Effector CD8-positive, alpha-beta T cell (primary cell): ENCODE results near the gene MRPL14.

ENCODE experiments used
- DNase-seq: peaks from one replicate; lab custom pipeline; 2025; lab: John Stamatoyannopoulos, UW

The MRPL14 gene

GRCh38 chr6:44080561-44081521 lies 46.4 kb downstream of the MRPL14 start:
- DNase-seq = no peak

GRCh38 chr6:44079672-44080071 lies 47.6 kb downstream of the MRPL14 start:
- DNase-seq = no peak

GRCh38 chr6:44078827-44079671 lies 48.2 kb downstream of the MRPL14 start:
- no peak for DNase-seq

- no peak for DNase-seq
Measured at GRCh38 chr6:44078219-44078826, 48.9 kb downstream of the MRPL14 start.

GRCh38 chr6:44077214-44077946 lies 49.9 kb downstream of the MRPL14 start:
- no peak for DNase-seq

GRCh38 chr6:44076356-44077213 lies 50.7 kb downstream of the MRPL14 start:
- no peak for DNase-seq

- DNase-seq = no peak
Measured at GRCh38 chr6:44075647-44076355, 51.5 kb downstream of the MRPL14 start.

- no peak for DNase-seq
Measured at GRCh38 chr6:44074813-44075646, 52.2 kb downstream of the MRPL14 start.

- DNase-seq = no peak
Measured at GRCh38 chr6:44074439-44074812, 52.8 kb downstream of the MRPL14 start.

- DNase-seq = no peak
Measured at GRCh38 chr6:44073612-44074438, 53.4 kb downstream of the MRPL14 start.

GRCh38 chr6:44072959-44073611 lies 54.2 kb downstream of the MRPL14 start:
- no peak for DNase-seq

GRCh38 chr6:44072452-44072958 lies 54.7 kb downstream of the MRPL14 start:
- DNase-seq = no peak

GRCh38 chr6:44071670-44072451 lies 55.4 kb downstream of the MRPL14 start:
- DNase-seq = no peak

- no peak for DNase-seq
Measured at GRCh38 chr6:44068607-44069296, 58.5 kb downstream of the MRPL14 start.

GRCh38 chr6:44067173-44068139 lies 59.8 kb downstream of the MRPL14 start:
- DNase-seq = no peak
